Stimulated activated naive CD4-positive, alpha-beta T cell (primary cell): ENCODE measurements around the gene PTCRA.

Experiments
- DNase-seq, 6 experiments: peaks; one replicate each; lab custom pipeline; 2025; lab: John Stamatoyannopoulos, UW

Gene PTCRA

DNA sequence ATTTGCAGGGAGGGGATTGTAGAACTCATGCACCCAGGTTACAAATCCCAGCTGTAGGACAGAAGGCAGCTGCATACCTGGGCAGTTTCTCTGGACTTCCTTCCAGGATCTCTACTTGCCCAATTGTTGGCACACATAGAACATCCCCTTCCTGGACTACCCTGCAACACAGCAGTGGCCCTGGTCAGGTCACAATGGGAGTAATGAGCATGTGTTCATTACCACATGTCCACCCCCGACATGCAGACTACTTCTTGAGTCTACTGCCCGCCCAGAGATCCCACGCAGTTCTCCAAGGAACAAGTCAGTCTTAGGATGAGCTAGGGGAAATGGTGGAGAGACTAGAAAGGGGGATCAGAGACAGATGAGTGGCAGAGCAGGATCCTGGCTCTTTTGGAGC, 58.1 kb downstream of the PTCRA start:
- no peak for DNase-seq

DNA sequence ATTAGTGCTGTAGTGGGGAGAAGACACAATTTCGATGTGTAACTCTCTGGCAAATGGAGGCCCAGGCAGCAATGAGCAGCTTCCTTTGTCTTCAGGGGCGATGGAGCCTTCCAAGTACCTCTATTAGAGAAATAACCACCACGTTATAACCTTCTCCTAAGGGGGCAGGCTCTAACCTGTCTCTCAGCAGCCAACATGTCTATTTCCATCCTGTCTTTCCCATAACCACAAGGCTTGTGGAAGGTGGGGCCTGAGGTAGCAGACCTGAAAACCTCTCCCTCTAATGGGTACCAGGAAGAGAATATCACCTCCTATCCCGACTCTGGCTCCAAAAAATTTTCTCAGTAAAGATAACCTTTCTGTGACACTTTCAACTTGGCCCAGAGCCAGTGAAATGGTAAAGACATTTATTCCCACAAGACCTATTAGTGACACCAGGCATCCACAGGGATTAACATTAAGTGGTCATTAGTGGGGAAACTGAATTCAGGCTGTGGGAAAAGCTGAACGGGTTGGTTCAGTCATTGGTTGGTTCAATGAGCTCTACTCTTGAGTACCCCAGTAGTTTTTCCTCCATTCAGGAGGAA, 59.2 kb downstream of the PTCRA start:
- DNase-seq: no peak
